Endothelial cell of umbilical vein (primary cell): ENCODE measurements around the gene MCOLN3. TPM values are rescaled to one million over a fixed set of nuclear protein-coding genes. Genes with fewer than 3 reads are reported as not detected.

Experiments used
- BruUV-seq: library from RNA; stranded (reverse); fragments of 400-500 nt; replicated peaks from 2 replicates; lab custom pipeline; 2021; lab: Mats Ljungman, UMichigan
- CTCF ChIA-PET: fragments of 300-600, 350-600 bp; sonication (Branson Sonifier 250); formaldehyde crosslinking; loops from one replicate; lab custom pipeline; 2021; ENCODE audit warnings: antibody characterized with exemption, inconsistent platforms; lab: Charles Lee
- POLR2A ChIA-PET: fragments of 300-600, 350-600 bp; sonication (Branson Sonifier 250); formaldehyde crosslinking; loops from one replicate; lab custom pipeline; 2021; ENCODE audit warnings: antibody characterized with exemption, inconsistent platforms; lab: Charles Lee
- DNase-seq: peaks from one replicate; pipeline ENCODE4 v3.0.0-alpha.2; 2011; ENCODE audit warnings: low read depth, low spot score
- FAIRE-seq: peaks from 2 replicates; lab custom pipeline; 2011; peaks lifted over from hg19 to GRCh38; lab: Jason Lieb, UNC
- H2AFZ ChIP-seq: 2 replicates; pipeline ENCODE4 v1.6.0; 2012; ENCODE audit warnings: low read depth, low read length, control low read depth, inconsistent platforms
- H3K27ac ChIP-seq: 2 replicates; pipeline ENCODE4 v1.5.1; 2011; ENCODE audit warnings: low read depth, mild to moderate bottlenecking, control low read depth, low read length, moderate library complexity; ENCODE audit not compliant: insufficient read depth
- H3K27me3 ChIP-seq, 2 experiments: 2 replicates each; pipeline versions ENCODE4 v1.6.0 to v1.6.1; 2011; ENCODE audit warnings: low read length in 2 of 2, mixed read lengths in 1 of 2; ENCODE audit not compliant: control insufficient read depth in 2 of 2, insufficient read depth in 2 of 2
- H3K36me3 ChIP-seq, 2 experiments: 2 replicates in 1 of 2; 3 replicates in 1 of 2; pipeline ENCODE4 v1.5.1; 2011; ENCODE audit warnings: low read length in 2 of 2, mild to moderate bottlenecking in 1 of 2, moderate library complexity in 1 of 2; ENCODE audit not compliant: control insufficient read depth in 2 of 2, insufficient read depth in 2 of 2; ENCODE audit errors: extremely low read depth in 1 of 2
- H3K4me1 ChIP-seq: 3 replicates; pipeline ENCODE4 v1.5.1; 2011; ENCODE audit warnings: mild to moderate bottlenecking, low read length; ENCODE audit not compliant: control insufficient read depth, insufficient read depth; ENCODE audit errors: extremely low read depth
- H3K4me2 ChIP-seq: 2 replicates; pipeline ENCODE4 v1.6.1; 2011; ENCODE audit warnings: low read length, control low read depth, mixed read lengths; ENCODE audit not compliant: insufficient read depth
- H3K4me3 ChIP-seq, 3 experiments: fragments of 200-600 bp in 1 of 3; sonication (generic), shearing (Covaris generic) in 1 of 3; replicated peaks in 1 of 3; 2 replicates each; pipeline ENCODE4 v1.5.1; 2011 to 2016; ENCODE audit warnings: control low read depth in 3 of 3, low read length in 3 of 3, mild to moderate bottlenecking in 2 of 3, inconsistent platforms in 1 of 3, low read depth in 1 of 3, moderate library complexity in 1 of 3; ENCODE audit not compliant: insufficient read depth in 1 of 3
- H3K79me2 ChIP-seq: 2 replicates; pipeline ENCODE4 v1.6.0; 2012; ENCODE audit warnings: low read length, inconsistent platforms; ENCODE audit not compliant: control insufficient read depth, insufficient read depth
- H3K9ac ChIP-seq: replicated peaks from 2 replicates; pipeline ENCODE3; 2011; ENCODE audit warnings: low read length, control low read depth; ENCODE audit not compliant: insufficient read depth; ENCODE audit errors: extremely low read depth
- H3K9me1 ChIP-seq: replicated peaks from 3 replicates; pipeline ENCODE4 v1.6.0; 2011; ENCODE audit warnings: mild to moderate bottlenecking, low read length; ENCODE audit not compliant: control insufficient read depth, insufficient read depth; ENCODE audit errors: extremely low read depth
- H3K9me3 ChIP-seq: replicated peaks from 2 replicates; pipeline ENCODE4 v1.5.1; 2012; ENCODE audit warnings: low read length, inconsistent platforms; ENCODE audit not compliant: control insufficient read depth, insufficient read depth
- H4K20me1 ChIP-seq: replicated peaks from 2 replicates; pipeline ENCODE3; 2011; ENCODE audit warnings: mild to moderate bottlenecking, low read length; ENCODE audit not compliant: control insufficient read depth, insufficient read depth; ENCODE audit errors: extremely low read depth
- CTCF ChIP-seq, 2 donors: IDR thresholded peaks; 1 replicate in 1 of 2; 2 replicates in 1 of 2; pipeline ENCODE4 v1.5.1; 2011; ENCODE audit warnings: low read length in 2 of 2, mild to moderate bottlenecking in 2 of 2, moderate library complexity in 2 of 2, control low read depth in 1 of 2, inconsistent platforms in 1 of 2, low read depth in 1 of 2; ENCODE audit not compliant: insufficient read depth in 1 of 2; ENCODE audit errors: extremely low read depth in 1 of 2
- EZH2 ChIP-seq: IDR thresholded peaks from 2 replicates; pipeline ENCODE4 v1.6.1; 2012; ENCODE audit warnings: borderline replicate concordance, low read depth, mild to moderate bottlenecking, moderate library complexity, low read length, inconsistent platforms; ENCODE audit not compliant: severe bottlenecking
- FOS ChIP-seq: IDR thresholded peaks from 2 replicates; pipeline ENCODE4 v1.6.1; 2011; ENCODE audit warnings: mild to moderate bottlenecking, low read length, moderate library complexity, borderline replicate concordance; ENCODE audit not compliant: insufficient read depth
- GATA2 ChIP-seq: IDR thresholded peaks from 2 replicates; pipeline ENCODE4 v1.7.0; 2011; ENCODE audit warnings: low read depth, mild to moderate bottlenecking, moderate library complexity, mixed read lengths, low read length; ENCODE audit not compliant: insufficient read length, insufficient read depth
- JUN ChIP-seq: IDR thresholded peaks from 2 replicates; pipeline ENCODE4 v1.6.1; 2011; ENCODE audit warnings: borderline replicate concordance, low read depth; ENCODE audit not compliant: insufficient read length, insufficient read depth
- MAX ChIP-seq: IDR thresholded peaks from 2 replicates; pipeline ENCODE4 v1.6.1; 2011; ENCODE audit not compliant: insufficient read depth, insufficient read length
- MYC ChIP-seq: IDR thresholded peaks from one replicate; pipeline ENCODE4 v1.6.1; 2011; ENCODE audit warnings: mild to moderate bottlenecking, low read depth, low read length
- POLR2A ChIP-seq: IDR thresholded peaks from 2 replicates; pipeline ENCODE4 v1.6.1; 2012; ENCODE audit warnings: low read depth, mild to moderate bottlenecking, control low read depth, low read length
- POLR2AphosphoS5 ChIP-seq: IDR thresholded peaks from 2 replicates; pipeline ENCODE4 v1.6.1; 2012; ENCODE audit warnings: low read depth, mild to moderate bottlenecking, control low read depth, low read length, moderate library complexity; ENCODE audit not compliant: insufficient read depth
- dilution Hi-C: fragments of 300-500 bp; cut with MboI; formaldehyde crosslinking; loops from one replicate; pipeline ENCODE4 v1.15.0; 2019; ENCODE audit warnings: low sequenced_read_pairs; ENCODE audit not compliant: extremely low pct_ligation_motif_present
- intact Hi-C: fragments of 100-400 bp; cut with micrococcal nuclease; formaldehyde crosslinking; loops from one replicate; pipeline ENCODE4 v1.10.0; 2022
- polyA plus RNA-seq, 4 experiments: library from polyadenylated mRNA; depleted of rRNA in 3 of 4; stranded (reverse) in 3 of 4; unstranded in 1 of 4; fragments of >200 nt; gene quantifications; 2 replicates each; pipeline versions ENCODE4 v1.2.1 to v1.2.3, GENCODE V29; 2011 to 2012; ENCODE audit warnings: missing spikeins in 1 of 4
- total RNA-seq: library from RNA; stranded (reverse); gene quantifications from 2 replicates; pipeline ENCODE4 v1.2.3, GENCODE V29; 2021

Gene MCOLN3
- total and polyA plus RNA-seq, 2 donors (not counting 3 experiments of a cell fraction or from before 2014, with no cell fraction given): 0.06 TPM; not detected in 1

- no peak for TF ChIP-seq POLR2AphosphoS5
- TF ChIP-seq MAX: no peak
- no peak for TF ChIP-seq MYC
- TF ChIP-seq CTCF (IDR thresholded peaks at IDR 0.05; ENCODE audit: extremely low read depth in 1 of 2, insufficient read depth in 1 of 2, low read depth in 1 of 2, low read length in 2 of 2): no peak
- TF ChIP-seq JUN: no peak
- TF ChIP-seq EZH2: no peak
- TF ChIP-seq FOS: no peak
- no peak for TF ChIP-seq POLR2A
- no peak for TF ChIP-seq GATA2
- Histone ChIP-seq H3K27ac (no peak overlapping the region), H2AFZ (no peak overlapping the region), H3K4me3 (no peak overlapping the region), H3K79me2 (no peaks in the 10 kb centered on the region), H3K4me2 (no peak overlapping the region), H4K20me1 (no peaks in the 10 kb centered on the region), H3K36me3 (no peaks in the 10 kb centered on the region), H3K4me1 (no peaks in the 10 kb centered on the region), H3K27me3 (peaks cover 55 to 76% of the 10 kb centered on the region in 2 experiments), H3K9ac (no peak overlapping the region), H3K9me1 (no peaks in the 10 kb centered on the region), H3K9me3 (no peaks in the 10 kb centered on the region)
- POLR2A ChIA-PET: no interaction called here
- dilution Hi-C loops: no loop called here
- FAIRE-seq (no peak), DNase-seq (no peak)
- intact Hi-C loops: loop anchor here (5.0 kb wide), 1 partner anchor 745 kb away; no protein-coding TSS in a partner anchor
- no TSS peak for BruUV-seq
- CTCF ChIA-PET: interaction anchor here (1.4 to 1.6 kb wide), 2 partner anchors 102 to 200 kb away, joined by 3 to 6 read pairs; no protein-coding TSS in a partner anchor
Observed at GRCh38 chr1:85047144-85047471, 1.2 kb downstream of the MCOLN3 start.
